WERI-Rb-1 (cell line): ENCODE measurements around the gene PHF21A.

Source experiments
- DNase-seq: peaks from one replicate; pipeline ENCODE4 v3.0.0-alpha.2; 2020
- H3K27ac ChIP-seq: fragments of 250-450 bp; sonication (Bioruptor Pico); 2 replicates; pipeline ENCODE4 v1.5.1; 2020; ENCODE audit warnings: mild to moderate bottlenecking, moderate library complexity
- H3K27me3 ChIP-seq: fragments of 250-450 bp; sonication (Bioruptor Pico); 2 replicates; pipeline ENCODE4 v1.5.1; 2021; ENCODE audit warnings: mild to moderate bottlenecking, low read depth, moderate library complexity; ENCODE audit not compliant: insufficient read depth, severe bottlenecking
- H3K36me3 ChIP-seq: fragments of 250-450 bp; sonication (Bioruptor Pico); 2 replicates; pipeline ENCODE4 v1.5.1; 2020; ENCODE audit warnings: mild to moderate bottlenecking, moderate library complexity
- H3K4me3 ChIP-seq: 2 replicates; pipeline ENCODE4 v1.5.1; 2011; ENCODE audit warnings: low read depth, mild to moderate bottlenecking, control low read depth, low read length
- H3K9me3 ChIP-seq: fragments of 250-450 bp; sonication (Bioruptor Pico); 2 replicates; pipeline ENCODE4 v1.5.1; 2021; ENCODE audit warnings: mild to moderate bottlenecking, moderate library complexity; ENCODE audit not compliant: severe bottlenecking
- CTCF ChIP-seq: IDR thresholded peaks from 2 replicates; pipeline ENCODE4 v1.5.1; 2011; ENCODE audit warnings: low read depth, mild to moderate bottlenecking, control low read depth, inconsistent platforms, low read length

Gene PHF21A

GRCh38 chr11:46125284-46125683 lies 4.0 kb upstream of the PHF21A start:
- no peak for TF ChIP-seq CTCF
- Histone ChIP-seq H3K9me3 (no peaks in the 10 kb centered on the region), H3K4me3 (no peak overlapping the region), H3K27ac (no peak overlapping the region), H3K36me3 (no peaks in the 10 kb centered on the region), H3K27me3 (no peaks in the 10 kb centered on the region)
- no peak for DNase-seq

GRCh38 chr11:46122945-46123715 lies 1.9 kb upstream of the PHF21A start:
- peak overlapping the region; percentile 92 for H3K4me3 ChIP-seq
- TF ChIP-seq CTCF: no peak
- DNase-seq: no peak
- no peaks in the 10 kb centered on the region for H3K36me3 ChIP-seq
- H3K27me3 ChIP-seq: no peaks in the 10 kb centered on the region
- peak overlapping the region; percentile 89 for H3K27ac ChIP-seq
- no peaks in the 10 kb centered on the region for H3K9me3 ChIP-seq

- Histone ChIP-seq H3K36me3 (no peaks in the 10 kb centered on the region), H3K4me3 (peak overlapping the region; percentile 92), H3K9me3 (no peaks in the 10 kb centered on the region), H3K27me3 (no peaks in the 10 kb centered on the region), H3K27ac (peak overlapping the region; percentile 89)
- TF ChIP-seq CTCF: no peak
- peak; percentile 76 for DNase-seq
Observed at GRCh38 chr11:46121724-46122477, 647 bp upstream of the PHF21A start.

- H3K27ac ChIP-seq: peak overlapping the region; percentile 92
- H3K9me3 ChIP-seq: no peaks in the 10 kb centered on the region
- H3K36me3 ChIP-seq: no peaks in the 10 kb centered on the region
- peak overlapping the region; percentile 78 for H3K4me3 ChIP-seq
- no peaks in the 10 kb centered on the region for H3K27me3 ChIP-seq
- no peak for TF ChIP-seq CTCF
- peak; percentile 57 for DNase-seq
Observed at GRCh38 chr11:46120346-46121300, 631 bp downstream of the PHF21A start.

- TF ChIP-seq CTCF: no peak
- peak overlapping the region; percentile 78 for H3K4me3 ChIP-seq
- H3K9me3 ChIP-seq: no peaks in the 10 kb centered on the region
- no peaks in the 10 kb centered on the region for H3K27me3 ChIP-seq
- peak; percentile 25 for DNase-seq
- peak overlapping the region; percentile 60 for H3K27ac ChIP-seq
- H3K36me3 ChIP-seq: no peaks in the 10 kb centered on the region
Observed at GRCh38 chr11:46119352-46120216, 1.7 kb downstream of the PHF21A start.
